Caco-2 (cell line): ENCODE data around the gene KIAA0825. TPM values are rescaled to one million over a fixed set of nuclear protein-coding genes. Genes with fewer than 3 reads are reported as not detected.
"Not testable (repeated sequence)": the region's sequence is repeated elsewhere in the genome, so short reads cannot be mapped to it uniquely, and the experiment has no call there.

ENCODE experiments used
- BruUV-seq: library from RNA; stranded (reverse); fragments of 400-500 nt; replicated peaks from 2 replicates; lab custom pipeline; 2021; lab: Mats Ljungman, UMichigan
- CTCF ChIA-PET: fragments of 300-600 bp; sonication (Branson Sonifier 250); formaldehyde crosslinking; loops from one replicate; lab custom pipeline; 2022; ENCODE audit warnings: antibody characterized with exemption; lab: Charles Lee
- POLR2A ChIA-PET: fragments of 300-600 bp; sonication (Branson Sonifier 250); formaldehyde crosslinking; loops from one replicate; lab custom pipeline; 2022; ENCODE audit warnings: antibody characterized with exemption; lab: Charles Lee
- DNase-seq, 2 experiments: peaks; one replicate each; pipeline versions ENCODE4 v3.0.0 to v3.0.0-alpha.2; 2020 to 2022
- H3K27me3 ChIP-seq: replicated peaks from 2 replicates; pipeline ENCODE4 v1.6.0; 2011; ENCODE audit warnings: low read length; ENCODE audit not compliant: control insufficient read depth, insufficient read depth
- H3K36me3 ChIP-seq: 2 replicates; pipeline ENCODE4 v1.5.1; 2011; ENCODE audit warnings: low read length; ENCODE audit not compliant: control insufficient read depth, insufficient read depth
- H3K4me1 ChIP-seq: fragments of 250-450 bp; sonication (Bioruptor Pico); 2 replicates; pipeline ENCODE4 v1.5.1; 2020; ENCODE audit warnings: mild to moderate bottlenecking
- H3K4me3 ChIP-seq: 2 replicates; pipeline ENCODE4 v1.5.1; 2011; ENCODE audit warnings: low read depth, mild to moderate bottlenecking, control low read depth, low read length
- H3K9me3 ChIP-seq: fragments of 250-450 bp; sonication (Bioruptor Pico); 2 replicates; pipeline ENCODE4 v1.5.1; 2020; ENCODE audit warnings: mild to moderate bottlenecking, moderate library complexity
- H3K27ac Mint-ChIP-seq: one replicate; pipeline ENCODE4 v1.8.0; 2022; ENCODE audit warnings: mixed read lengths; ENCODE audit not compliant: unreplicated experiment
- H3K27me3 Mint-ChIP-seq: one replicate; pipeline ENCODE4 v1.8.0; 2022; ENCODE audit warnings: mixed read lengths; ENCODE audit not compliant: insufficient read depth, unreplicated experiment
- H3K36me3 Mint-ChIP-seq: one replicate; pipeline ENCODE4 v1.8.0; 2022; ENCODE audit warnings: mild to moderate bottlenecking, mixed read lengths; ENCODE audit not compliant: insufficient read depth, unreplicated experiment
- H3K4me1 Mint-ChIP-seq: one replicate; pipeline ENCODE4 v1.8.0; 2022; ENCODE audit warnings: low read depth, mixed read lengths; ENCODE audit not compliant: unreplicated experiment
- H3K4me3 Mint-ChIP-seq: one replicate; pipeline ENCODE4 v1.8.0; 2022; ENCODE audit warnings: mild to moderate bottlenecking, moderate library complexity, mixed read lengths; ENCODE audit not compliant: unreplicated experiment
- H3K9me3 Mint-ChIP-seq: one replicate; pipeline ENCODE4 v1.8.0; 2022; ENCODE audit warnings: mixed read lengths; ENCODE audit not compliant: unreplicated experiment
- CTCF ChIP-seq, 2 experiments: fragments of 200-600 bp in 1 of 2; IDR thresholded peaks; 1 replicate in 1 of 2; 2 replicates in 1 of 2; pipeline versions ENCODE4 v1.5.1 to v1.8.0; 2011 to 2022; ENCODE audit warnings: antibody characterized with exemption in 1 of 2, control low read depth in 1 of 2, inconsistent platforms in 1 of 2, low read depth in 1 of 2, low read length in 1 of 2, mild to moderate bottlenecking in 1 of 2, moderate library complexity in 1 of 2; ENCODE audit not compliant: insufficient read depth in 1 of 2, severe bottlenecking in 1 of 2, unreplicated experiment in 1 of 2
- intact Hi-C: fragments of 100-400 bp; cut with micrococcal nuclease; formaldehyde crosslinking; loops from one replicate; pipeline ENCODE4 v1.10.0; 2022; ENCODE audit not compliant: unreplicated experiment
- total RNA-seq: library from RNA; stranded (reverse); gene quantifications from 2 replicates; pipeline ENCODE4 v1.2.3, GENCODE V29; 2022

Gene KIAA0825
- total RNA-seq, 1 experiment from 2014 or later: 0.50 TPM

- Histone ChIP-seq H3K27me3 (no peaks in the 10 kb centered on the region), H3K36me3 (no peaks in the 10 kb centered on the region), H3K4me3 (no peak overlapping the region), H3K4me1 (peaks cover 5% of the 10 kb centered on the region; the same call in 1 of the 2 replicates), H3K9me3 (no peaks in the 10 kb centered on the region)
- ChIA-PET CTCF (no interaction called here), POLR2A (no interaction called here)
- Mint-ChIP-seq H3K36me3 (no peaks in the 10 kb centered on the region), H3K4me3 (no peak overlapping the region), H3K9me3 (peaks cover 7% of the 10 kb centered on the region), H3K4me1 (no peaks in the 10 kb centered on the region), H3K27ac (no peak overlapping the region), H3K27me3 (no peaks in the 10 kb centered on the region)
- no peak for DNase-seq
- intact Hi-C loops: no loop called here
- no peak for TF ChIP-seq CTCF (IDR thresholded peaks at IDR 0.05; ENCODE audit: insufficient read depth in 1 of 2, low read depth in 1 of 2, low read length in 1 of 2, severe bottlenecking in 1 of 2, unreplicated experiment in 1 of 2)
- no TSS peak for BruUV-seq
Observed at GRCh38 chr5:94175912-94176311, 442.5 kb downstream of the KIAA0825 start.

- H3K9me3 ChIP-seq: no peaks in the 10 kb centered on the region
- ChIA-PET POLR2A (no interaction called here), CTCF (no interaction called here)
- no peak for DNase-seq
- H3K27me3 Mint-ChIP-seq: no peaks in the 10 kb centered on the region
- H3K27me3 ChIP-seq: no peaks in the 10 kb centered on the region
- H3K36me3 ChIP-seq: no peaks in the 10 kb centered on the region
- no peaks in the 10 kb centered on the region for H3K4me1 Mint-ChIP-seq
- H3K27ac Mint-ChIP-seq: no peak overlapping the region
- H3K9me3 Mint-ChIP-seq: peaks cover 17% of the 10 kb centered on the region
- no peak overlapping the region for H3K4me3 ChIP-seq
- intact Hi-C loops: no loop called here
- no TSS peak for BruUV-seq
- H3K4me3 Mint-ChIP-seq: no peak overlapping the region
- H3K36me3 Mint-ChIP-seq: no peaks in the 10 kb centered on the region
- H3K4me1 ChIP-seq: peaks cover 5% of the 10 kb centered on the region; the same call in 1 of the 2 replicates
- no peak for TF ChIP-seq CTCF (IDR thresholded peaks at IDR 0.05; ENCODE audit: insufficient read depth in 1 of 2, low read depth in 1 of 2, low read length in 1 of 2, severe bottlenecking in 1 of 2, unreplicated experiment in 1 of 2)
Observed at GRCh38 chr5:94174748-94175411, 443.5 kb downstream of the KIAA0825 start.

GRCh38 chr5:94173100-94173499 is 445.3 kb downstream of the KIAA0825 start:
- no peak overlapping the region for H3K27ac Mint-ChIP-seq
- H3K4me1 Mint-ChIP-seq: no peaks in the 10 kb centered on the region
- H3K4me3 ChIP-seq: no peak overlapping the region
- CTCF ChIA-PET: no interaction called here
- intact Hi-C loops: no loop called here
- POLR2A ChIA-PET: no interaction called here
- no peak for TF ChIP-seq CTCF (IDR thresholded peaks at IDR 0.05; ENCODE audit: insufficient read depth in 1 of 2, low read depth in 1 of 2, low read length in 1 of 2, severe bottlenecking in 1 of 2, unreplicated experiment in 1 of 2)
- H3K27me3 ChIP-seq: no peaks in the 10 kb centered on the region
- H3K9me3 ChIP-seq: no peaks in the 10 kb centered on the region
- no peaks in the 10 kb centered on the region for H3K27me3 Mint-ChIP-seq
- no TSS peak for BruUV-seq
- H3K9me3 Mint-ChIP-seq: peaks cover 17% of the 10 kb centered on the region
- H3K4me1 ChIP-seq: peaks cover 5% of the 10 kb centered on the region; the same call in 1 of the 2 replicates
- H3K36me3 ChIP-seq: no peaks in the 10 kb centered on the region
- no peak overlapping the region for H3K4me3 Mint-ChIP-seq
- no peaks in the 10 kb centered on the region for H3K36me3 Mint-ChIP-seq
- DNase-seq: no peak

- H3K4me1 ChIP-seq, H3K27me3 Mint-ChIP-seq, POLR2A ChIA-PET, H3K4me3 ChIP-seq, H3K27ac Mint-ChIP-seq, H3K36me3 ChIP-seq, H3K9me3 ChIP-seq, H3K27me3 ChIP-seq, DNase-seq, H3K4me3 Mint-ChIP-seq, intact Hi-C loops, H3K4me1 Mint-ChIP-seq, H3K36me3 Mint-ChIP-seq, BruUV-seq, CTCF ChIA-PET: not testable (repeated sequence)
- H3K9me3 Mint-ChIP-seq: peaks cover 17% of the 10 kb centered on the region
Observed at GRCh38 chr5:94171070-94171469, 447.3 kb downstream of the KIAA0825 start.

GRCh38 chr5:94170158-94170557 is 448.2 kb downstream of the KIAA0825 start:
- H3K9me3 Mint-ChIP-seq: peaks cover 17% of the 10 kb centered on the region
- CTCF ChIA-PET, intact Hi-C loops, H3K4me3 Mint-ChIP-seq, H3K9me3 ChIP-seq, H3K27me3 Mint-ChIP-seq, H3K27ac Mint-ChIP-seq, H3K27me3 ChIP-seq, DNase-seq, H3K4me1 Mint-ChIP-seq, H3K36me3 Mint-ChIP-seq, H3K4me3 ChIP-seq, H3K36me3 ChIP-seq, H3K4me1 ChIP-seq, BruUV-seq, POLR2A ChIA-PET: not testable (repeated sequence)
